ENCODE results near the gene SIK1.
"Not testable (repeated sequence)": the region's sequence is repeated elsewhere in the genome, so short reads cannot be mapped to it uniquely, and the experiment has no call there.

The SIK1 gene

GRCh38 chr21:43439316-43440075 is 12.6 kb upstream of the SIK1 start:
- DNase-seq (ENCODE audit: low read depth in 2 of 2), result not testable (repeated sequence)

- DNase-seq (ENCODE audit: low read depth in 2 of 2), result not testable (repeated sequence)
These were observed 9.3 kb upstream of the SIK1 start for GRCh38 chr21:43436272-43436671.

GRCh38 chr21:43433340-43434136 is 6.6 kb upstream of the SIK1 start:
- not testable (repeated sequence) for DNase-seq (ENCODE audit: low read depth in 2 of 2)

- DNase-seq (ENCODE audit: low read depth in 2 of 2), result not testable (repeated sequence)
These were observed 4.0 kb upstream of the SIK1 start for GRCh38 chr21:43430830-43431416.

GRCh38 chr21:43428964-43429363 is 2.0 kb upstream of the SIK1 start:
- DNase-seq (ENCODE audit: low read depth in 2 of 2), result not testable (repeated sequence)

- DNase-seq (ENCODE audit: low read depth in 2 of 2), result not testable (repeated sequence)
These were observed 270 bp upstream of the SIK1 start for GRCh38 chr21:43427242-43427559.

GRCh38 chr21:43426004-43426403 is 927 bp downstream of the SIK1 start:
- not testable (repeated sequence) for DNase-seq (ENCODE audit: low read depth in 2 of 2)

- DNase-seq (ENCODE audit: low read depth in 2 of 2), result not testable (repeated sequence)
These were observed 7.5 kb downstream of the SIK1 start for GRCh38 chr21:43419475-43419874.

GRCh38 chr21:43414576-43414975 is 12.4 kb downstream of the SIK1 start:
- DNase-seq (ENCODE audit: low read depth in 2 of 2), result not testable (repeated sequence)

GRCh38 chr21:43412020-43412788 is 14.7 kb downstream of the SIK1 start:
- not testable (repeated sequence) for DNase-seq (ENCODE audit: low read depth in 2 of 2)

GRCh38 chr21:43410456-43411068 is 16.4 kb downstream of the SIK1 start:
- DNase-seq (ENCODE audit: low read depth in 2 of 2), result not testable (repeated sequence)

- not testable (repeated sequence) for DNase-seq (ENCODE audit: low read depth in 2 of 2)
These were observed 19.8 kb downstream of the SIK1 start for GRCh38 chr21:43407139-43407538.

GRCh38 chr21:43404450-43404849 is 22.5 kb downstream of the SIK1 start:
- not testable (repeated sequence) for DNase-seq (ENCODE audit: low read depth in 2 of 2)

GRCh38 chr21:43403651-43404430 is 23.1 kb downstream of the SIK1 start:
- not testable (repeated sequence) for DNase-seq (ENCODE audit: low read depth in 2 of 2)

GRCh38 chr21:43401125-43401524 is 25.8 kb downstream of the SIK1 start:
- DNase-seq (ENCODE audit: low read depth in 2 of 2), result not testable (repeated sequence)

GRCh38 chr21:43399595-43400015 is 27.3 kb downstream of the SIK1 start:
- not testable (repeated sequence) for DNase-seq (ENCODE audit: low read depth in 2 of 2)

GRCh38 chr21:43399136-43399535 is 27.8 kb downstream of the SIK1 start:
- not testable (repeated sequence) for DNase-seq (ENCODE audit: low read depth in 2 of 2)

- not testable (repeated sequence) for DNase-seq (ENCODE audit: low read depth in 2 of 2)
These were observed 28.4 kb downstream of the SIK1 start for GRCh38 chr21:43398533-43398932.

GRCh38 chr21:43398000-43398399 is 28.9 kb downstream of the SIK1 start:
- not testable (repeated sequence) for DNase-seq (ENCODE audit: low read depth in 2 of 2)

- DNase-seq (ENCODE audit: low read depth in 2 of 2), result not testable (repeated sequence)
These were observed 29.5 kb downstream of the SIK1 start for GRCh38 chr21:43397439-43397808.

Data from stimulated activated CD4-positive, alpha-beta T cell treated with anti-CD3 and anti-CD28 coated beads, Interleukin-4, amount 100 ng/mL, for 48 hours (primary cell).